ENCODE data around the gene TAF10. TPM values are rescaled to one million over a fixed set of nuclear protein-coding genes. Genes with fewer than 3 reads are reported as not detected.

TAF10 gene
- 33.3 and 41.2 TPM in 2 replicates for total RNA-seq

DNA sequence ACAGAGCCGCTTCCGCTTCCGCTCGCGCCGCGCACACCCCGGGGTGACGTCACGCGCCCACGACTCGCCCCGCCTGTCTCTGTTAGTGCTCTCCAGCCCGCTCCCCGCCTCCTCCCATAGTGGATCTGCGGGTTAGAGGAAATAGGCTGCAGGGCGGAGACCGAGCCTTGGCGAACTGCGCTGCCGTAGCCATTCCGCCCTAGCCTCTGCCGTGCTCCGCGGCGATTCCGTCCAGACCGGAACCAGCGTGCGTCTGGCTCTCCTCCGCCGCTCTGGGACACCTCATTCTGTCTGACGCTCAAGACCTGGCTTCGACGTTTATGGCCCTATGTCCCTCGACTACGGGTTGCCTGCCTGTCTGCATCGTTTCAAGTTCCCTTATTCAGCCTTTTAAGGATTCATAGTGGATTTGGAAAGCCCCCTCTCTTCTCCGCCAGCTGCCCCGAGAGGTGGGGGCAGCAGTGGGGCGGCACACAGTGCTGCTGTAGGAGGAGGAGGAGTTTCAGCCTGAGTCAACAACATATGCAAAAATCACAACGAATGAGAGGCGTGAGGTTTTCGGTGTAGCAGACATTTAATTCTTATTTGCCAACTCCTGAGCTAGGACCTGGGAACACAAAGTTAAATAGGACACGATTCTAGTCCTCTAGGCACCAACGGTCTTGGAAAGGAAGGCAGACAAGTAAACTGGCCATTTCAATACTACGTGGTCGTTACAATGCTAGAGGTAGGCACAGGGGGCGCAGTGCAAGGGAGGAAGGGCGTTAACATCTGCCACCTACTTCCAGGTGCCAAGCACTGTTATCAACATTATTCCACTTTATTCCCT is at the start of gene TAF10:
Gene TAF10, minus strand, starts transcription at position 4 of the 829 bp plus-strand sequence. CDS start 27 bp downstream, outside the sequence.

GRCh38 chr11:6655790-6656583 is 44.0 kb upstream of the TAF10 start, which contains the start of gene DCHS1:
DCHS1 (minus strand) TSS chr11:6655809; CDS start chr11:6641613, 14,196 bp downstream.

GRCh38 chr11:6619004-6619745 is 7.2 kb upstream of the TAF10 start, which contains the start of gene TPP1:
TPP1 (minus strand) TSS chr11:6619422; CDS start chr11:6619400, 22 bp downstream.

DNA sequence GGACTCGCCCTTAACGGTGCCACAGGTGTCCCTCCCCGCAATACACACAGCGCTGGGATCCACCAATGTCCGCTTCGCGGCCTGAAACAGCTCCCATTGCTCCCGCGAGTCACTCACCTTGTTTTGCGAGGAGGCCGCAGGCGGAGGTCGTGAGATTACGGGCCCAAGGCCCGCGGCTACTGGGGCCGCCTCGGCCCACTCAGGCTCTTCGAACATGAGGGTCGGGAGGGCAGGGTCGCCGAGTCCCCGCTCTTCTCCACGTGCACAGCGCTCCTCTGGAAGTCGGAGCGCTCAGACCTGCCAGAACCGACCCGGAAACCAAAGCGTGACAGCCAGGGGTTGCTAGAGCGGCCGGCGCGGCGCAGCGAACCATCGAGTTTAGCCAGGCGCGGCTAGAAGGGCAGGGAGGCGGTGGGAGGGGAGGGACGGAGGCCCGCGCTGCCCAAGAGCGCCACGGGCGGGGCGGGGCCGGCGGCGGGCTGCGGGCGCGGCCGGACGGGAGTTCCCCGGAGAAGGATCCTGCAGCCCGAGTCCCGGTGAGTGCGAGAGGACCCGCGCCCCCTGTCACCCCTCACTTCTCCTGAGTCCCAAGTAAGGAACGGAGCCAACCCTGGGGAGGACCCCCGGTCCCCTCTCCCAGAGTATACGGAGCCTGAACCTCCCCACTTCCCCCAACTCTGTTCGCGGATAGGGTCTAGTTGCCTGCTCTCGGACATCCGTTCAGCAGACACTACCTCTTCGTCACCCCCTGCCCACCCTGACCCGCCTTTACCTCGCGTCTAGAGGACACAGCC is 8.5 kb downstream of the TAF10 start, which contains the start of the genes ILK and RRP8:
Gene ILK, plus strand, starts transcription at position 488 of the 794 bp plus-strand sequence. CDS start 498 bp downstream, outside the sequence.
Gene RRP8, minus strand, starts transcription at position 330 of the 794 bp plus-strand sequence. Its CDS starts 114 bp downstream, at position 216.

Other genes with a start within 250 kb of the TAF10 start
- 34.9 and 44.4 TPM in 2 replicates for gene SMPD1, start 221.7 kb downstream of the TAF10 start, total RNA-seq
- 38.5 and 45.1 TPM in 2 replicates for gene APBB1, start 193.1 kb downstream of the TAF10 start, total RNA-seq
- gene HPX, start 171.2 kb downstream of the TAF10 start, total RNA-seq, result 0.14 and 0.66 TPM in 2 replicates
- gene TRIM3, start 138.3 kb downstream of the TAF10 start, total RNA-seq, result 17.9 and 26.3 TPM in 2 replicates
- 70.0 and 118 TPM in 2 replicates for gene ARFIP2, start 130.9 kb downstream of the TAF10 start, total RNA-seq
- 50.7 and 61.7 TPM in 2 replicates for gene TIMM10B, start 130.7 kb downstream of the TAF10 start, total RNA-seq
- gene DNHD1, start 114.9 kb downstream of the TAF10 start, total RNA-seq, result 6.2 and 14.0 TPM in 2 replicates
- 9.0 and 15.0 TPM in 2 replicates for gene RRP8, start 8.6 kb downstream of the TAF10 start, total RNA-seq
- 195 and 370 TPM in 2 replicates for gene ILK, start 8.4 kb downstream of the TAF10 start, total RNA-seq
- 78.6 and 243 TPM in 2 replicates for gene TPP1, start 7.2 kb upstream of the TAF10 start, total RNA-seq
- 21.0 and 44.0 TPM in 2 replicates for gene DCHS1, start 43.6 kb upstream of the TAF10 start, total RNA-seq
- gene MRPL17, start 71.1 kb upstream of the TAF10 start, total RNA-seq, result 42.2 and 54.8 TPM in 2 replicates
- gene OR2AG2, start 159.8 kb upstream of the TAF10 start, total RNA-seq, result 1.6 TPM in 1 of 2 replicates, not detected in the other
- not detected in 2 replicates for gene OR2AG1, start 170.8 kb upstream of the TAF10 start, total RNA-seq
- 0.57 TPM in 1 of 2 replicates, not detected in the other for gene OR6A2, start 187.5 kb upstream of the TAF10 start, total RNA-seq
- gene OR10A5, start 233.5 kb upstream of the TAF10 start, total RNA-seq, result not detected in 2 replicates